Astrocyte (in vitro differentiated cells and primary cell): Measurements from ENCODE around the gene ATP10A. TPM values are rescaled to one million over a fixed set of nuclear protein-coding genes. Genes with fewer than 3 reads are reported as not detected.

Source experiments
- DNase-seq: peaks from one replicate; pipeline ENCODE4 v3.0.0-alpha.2; 2010; ENCODE audit warnings: low read depth
- FAIRE-seq: peaks from 2 replicates; lab custom pipeline; 2011; peaks lifted over from hg19 to GRCh38; lab: Jason Lieb, UNC
- H2AFZ ChIP-seq: 2 replicates; pipeline ENCODE4 v1.6.0; 2012; ENCODE audit warnings: low read depth, low read length, inconsistent platforms
- H3K27ac ChIP-seq: 2 replicates; pipeline ENCODE4 v1.5.1; 2011; ENCODE audit warnings: low read depth, low read length, inconsistent platforms
- H3K27me3 ChIP-seq: 2 replicates; pipeline ENCODE4 v1.6.0; 2011; ENCODE audit warnings: low read length, inconsistent platforms; ENCODE audit not compliant: insufficient read depth
- H3K36me3 ChIP-seq: 2 replicates; pipeline ENCODE4 v1.5.1; 2011; ENCODE audit warnings: low read length, inconsistent platforms; ENCODE audit not compliant: insufficient read depth
- H3K4me1 ChIP-seq: 2 replicates; pipeline ENCODE4 v1.5.1; 2011; ENCODE audit warnings: low read length, inconsistent platforms; ENCODE audit not compliant: insufficient read depth
- H3K4me2 ChIP-seq: 2 replicates; pipeline ENCODE4 v1.6.0; 2012; ENCODE audit warnings: low read length, inconsistent platforms
- H3K4me3 ChIP-seq: 2 replicates; pipeline ENCODE4 v1.5.1; 2011; ENCODE audit warnings: low read depth, mild to moderate bottlenecking, low read length, inconsistent platforms; ENCODE audit not compliant: insufficient read depth
- H3K79me2 ChIP-seq: 2 replicates; pipeline ENCODE4 v1.6.0; 2012; ENCODE audit warnings: mild to moderate bottlenecking, low read length, inconsistent platforms; ENCODE audit not compliant: insufficient read depth
- H3K9ac ChIP-seq: 2 replicates; pipeline ENCODE4 v1.6.0; 2012; ENCODE audit warnings: mild to moderate bottlenecking, low read length, inconsistent platforms
- H3K9me3 ChIP-seq: 2 replicates; pipeline ENCODE4 v1.5.1; 2012; ENCODE audit warnings: low read depth, mild to moderate bottlenecking, low read length, inconsistent platforms; ENCODE audit not compliant: insufficient read depth
- H4K20me1 ChIP-seq: 2 replicates; pipeline ENCODE4 v1.6.0; 2012; ENCODE audit warnings: low read length, inconsistent platforms; ENCODE audit not compliant: insufficient read depth
- H3K27ac Mint-ChIP-seq: one replicate; pipeline ENCODE4 v1.8.0; 2021; ENCODE audit warnings: mild to moderate bottlenecking, mixed read lengths; ENCODE audit not compliant: unreplicated experiment
- H3K27me3 Mint-ChIP-seq: one replicate; pipeline ENCODE4 v1.8.0; 2021; ENCODE audit warnings: low read depth, mixed read lengths; ENCODE audit not compliant: unreplicated experiment
- H3K36me3 Mint-ChIP-seq: one replicate; pipeline ENCODE4 v1.8.0; 2021; ENCODE audit warnings: low read depth, mixed read lengths; ENCODE audit not compliant: unreplicated experiment
- H3K4me1 Mint-ChIP-seq: one replicate; pipeline ENCODE4 v1.8.0; 2021; ENCODE audit warnings: low read depth, mixed read lengths; ENCODE audit not compliant: unreplicated experiment
- H3K4me3 Mint-ChIP-seq: one replicate; pipeline ENCODE4 v1.8.0; 2021; ENCODE audit warnings: mild to moderate bottlenecking, moderate library complexity, mixed read lengths; ENCODE audit not compliant: unreplicated experiment
- H3K9me3 Mint-ChIP-seq: one replicate; pipeline ENCODE4 v1.8.0; 2021; ENCODE audit warnings: mild to moderate bottlenecking, mixed read lengths; ENCODE audit not compliant: unreplicated experiment
- EZH2 ChIP-seq: IDR thresholded peaks from 2 replicates; pipeline ENCODE4 v1.6.1; 2012; ENCODE audit warnings: mild to moderate bottlenecking, low read length, inconsistent platforms; ENCODE audit not compliant: insufficient read depth
- total RNA-seq: library from RNA; stranded (reverse); gene quantifications from 2 replicates; pipeline ENCODE4 v1.2.1, GENCODE V29; 2021
- TF ChIP-seq, protein P1 (sequence below): IDR thresholded peaks from 2 replicates; pipeline ENCODE4 v1.5.1; 2011; ENCODE audit warnings: low read depth, mild to moderate bottlenecking, inconsistent platforms, low read length, moderate library complexity; ENCODE audit not compliant: insufficient read depth

The ATP10A gene
- total RNA-seq, 1 donor from 2014 or later, result 21.1 TPM

DNA sequence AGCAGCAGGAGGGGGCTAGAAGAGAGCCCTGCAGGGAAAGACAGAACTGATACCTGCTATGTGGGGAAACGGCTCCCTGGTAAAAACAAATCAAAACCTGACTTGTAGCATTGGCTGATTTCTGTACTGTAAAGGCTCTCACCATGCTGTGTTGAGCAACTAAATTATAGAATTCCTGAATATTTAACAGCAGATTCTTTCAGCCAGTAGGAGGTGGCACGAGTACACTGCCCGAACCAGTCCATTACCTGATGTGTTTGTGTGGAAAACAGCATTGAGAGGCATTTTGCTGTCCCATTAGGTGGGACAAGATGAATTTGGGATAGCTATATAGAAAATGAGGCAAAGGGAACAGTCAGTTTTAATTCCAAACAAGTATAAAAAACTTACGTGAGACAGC is 201.2 kb downstream of the ATP10A start:
- TF ChIP-seq, protein P1, sequence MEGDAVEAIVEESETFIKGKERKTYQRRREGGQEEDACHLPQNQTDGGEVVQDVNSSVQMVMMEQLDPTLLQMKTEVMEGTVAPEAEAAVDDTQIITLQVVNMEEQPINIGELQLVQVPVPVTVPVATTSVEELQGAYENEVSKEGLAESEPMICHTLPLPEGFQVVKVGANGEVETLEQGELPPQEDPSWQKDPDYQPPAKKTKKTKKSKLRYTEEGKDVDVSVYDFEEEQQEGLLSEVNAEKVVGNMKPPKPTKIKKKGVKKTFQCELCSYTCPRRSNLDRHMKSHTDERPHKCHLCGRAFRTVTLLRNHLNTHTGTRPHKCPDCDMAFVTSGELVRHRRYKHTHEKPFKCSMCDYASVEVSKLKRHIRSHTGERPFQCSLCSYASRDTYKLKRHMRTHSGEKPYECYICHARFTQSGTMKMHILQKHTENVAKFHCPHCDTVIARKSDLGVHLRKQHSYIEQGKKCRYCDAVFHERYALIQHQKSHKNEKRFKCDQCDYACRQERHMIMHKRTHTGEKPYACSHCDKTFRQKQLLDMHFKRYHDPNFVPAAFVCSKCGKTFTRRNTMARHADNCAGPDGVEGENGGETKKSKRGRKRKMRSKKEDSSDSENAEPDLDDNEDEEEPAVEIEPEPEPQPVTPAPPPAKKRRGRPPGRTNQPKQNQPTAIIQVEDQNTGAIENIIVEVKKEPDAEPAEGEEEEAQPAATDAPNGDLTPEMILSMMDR, result no peak
- TF ChIP-seq EZH2, result no peak
- no peak for FAIRE-seq
- H3K27me3 Mint-ChIP-seq, result peaks cover 18% of the 10 kb centered on the region

DNA sequence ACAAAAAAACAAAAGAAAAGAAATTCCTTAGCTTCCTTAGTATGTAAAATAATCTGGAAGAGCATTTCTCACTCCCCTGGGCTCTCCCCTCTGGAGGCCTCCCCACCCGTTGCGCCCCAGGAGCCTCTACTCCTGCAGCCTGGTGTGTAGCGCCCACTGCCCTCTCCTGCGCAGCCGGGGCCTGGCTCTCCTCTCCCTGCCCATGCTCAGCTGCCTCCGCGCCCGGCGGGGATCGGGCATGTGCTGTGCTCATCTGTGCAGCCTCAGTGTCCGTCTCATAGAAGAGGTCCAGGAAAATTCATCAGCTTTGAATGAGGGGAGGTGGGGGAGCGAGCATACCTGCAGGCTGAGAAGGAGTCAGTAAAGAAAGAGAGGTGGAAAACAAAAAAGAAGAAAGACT is 203.9 kb downstream of the ATP10A start:
- no peaks in the 10 kb centered on the region for H3K9me3 ChIP-seq
- H4K20me1 ChIP-seq, result no peaks in the 10 kb centered on the region
- no peaks in the 10 kb centered on the region for H3K27me3 ChIP-seq
- H3K9me3 Mint-ChIP-seq, result peaks cover 2% of the 10 kb centered on the region
- no peak overlapping the region for H3K4me3 ChIP-seq
- no peak for TF ChIP-seq EZH2
- TF ChIP-seq, protein P1, result no peak
- no peaks in the 10 kb centered on the region for H3K36me3 Mint-ChIP-seq
- H3K4me1 Mint-ChIP-seq, result peaks cover 7% of the 10 kb centered on the region
- H3K4me2 ChIP-seq, result no peak overlapping the region
- no peak overlapping the region for H3K27ac Mint-ChIP-seq
- peaks cover 21% of the 10 kb centered on the region for H3K27me3 Mint-ChIP-seq
- H3K4me1 ChIP-seq, result no peaks in the 10 kb centered on the region
- H3K36me3 ChIP-seq, result no peaks in the 10 kb centered on the region
- H3K79me2 ChIP-seq, result no peaks in the 10 kb centered on the region
- no peak overlapping the region for H3K4me3 Mint-ChIP-seq
- H2AFZ ChIP-seq, result no peak overlapping the region
- H3K27ac ChIP-seq, result no peak overlapping the region
- H3K9ac ChIP-seq, result no peak overlapping the region
- DNase-seq, result no peak
- FAIRE-seq, result no peak

More for the DNA sequence above, 201.2 kb downstream of the ATP10A start:
- H3K27ac Mint-ChIP-seq, result no peak overlapping the region
- H3K9ac ChIP-seq, result no peak overlapping the region
- no peaks in the 10 kb centered on the region for H3K9me3 ChIP-seq
- H3K9me3 Mint-ChIP-seq, result peaks cover under 1% of the 10 kb centered on the region
- H4K20me1 ChIP-seq, result no peaks in the 10 kb centered on the region
- no peak overlapping the region for H3K27ac ChIP-seq
- no peak overlapping the region for H3K4me2 ChIP-seq
- no peaks in the 10 kb centered on the region for H3K27me3 ChIP-seq
- H2AFZ ChIP-seq, result no peak overlapping the region
- no peaks in the 10 kb centered on the region for H3K4me1 ChIP-seq
- peaks cover 7% of the 10 kb centered on the region for H3K4me1 Mint-ChIP-seq
- peaks cover 2% of the 10 kb centered on the region for H3K36me3 Mint-ChIP-seq
- DNase-seq, result no peak
- H3K36me3 ChIP-seq, result no peaks in the 10 kb centered on the region
- no peak overlapping the region for H3K4me3 Mint-ChIP-seq
- H3K79me2 ChIP-seq, result no peaks in the 10 kb centered on the region
- no peak overlapping the region for H3K4me3 ChIP-seq

DNA sequence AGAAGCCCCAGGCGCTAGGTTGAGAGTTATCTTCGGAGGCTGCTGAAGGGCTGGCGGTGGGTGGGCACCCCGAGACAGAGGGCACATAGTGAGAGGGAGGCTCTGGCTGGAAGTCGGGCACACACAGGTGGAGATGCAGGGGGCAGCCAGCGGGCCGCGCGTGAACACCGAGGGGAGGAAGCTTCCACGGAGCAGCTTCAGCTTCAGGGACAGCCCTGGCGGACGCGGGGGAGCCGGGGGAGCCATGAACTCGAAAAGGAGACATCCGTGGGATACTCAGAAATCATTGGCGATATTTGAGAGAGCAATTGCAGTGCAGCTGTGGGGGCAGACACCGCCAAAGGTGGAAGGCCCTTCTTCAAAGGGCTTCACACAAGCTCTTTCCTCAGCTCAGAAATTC is 204.6 kb downstream of the ATP10A start:
- peaks cover 7% of the 10 kb centered on the region for H3K4me1 Mint-ChIP-seq

More for the DNA sequence above, 204.6 kb downstream of the ATP10A start:
- Mint-ChIP-seq H3K4me3 (no peak overlapping the region), H3K9me3 (peaks cover 2% of the 10 kb centered on the region), H3K36me3 (no peaks in the 10 kb centered on the region), H3K27ac (no peak overlapping the region), H3K27me3 (peaks cover 21% of the 10 kb centered on the region)
- Histone ChIP-seq H3K4me1 (no peaks in the 10 kb centered on the region), H3K27me3 (no peaks in the 10 kb centered on the region), H4K20me1 (no peaks in the 10 kb centered on the region), H3K4me2 (no peak overlapping the region), H3K79me2 (no peaks in the 10 kb centered on the region), H3K4me3 (no peak overlapping the region), H3K27ac (no peak overlapping the region), H3K9ac (no peak overlapping the region), H2AFZ (no peak overlapping the region), H3K9me3 (no peaks in the 10 kb centered on the region), H3K36me3 (no peaks in the 10 kb centered on the region)
- TF ChIP-seq, protein P1, result no peak
- FAIRE-seq, result no peak
- no peak for DNase-seq
